Gastrocnemius medialis (tissue), 4 donors: ENCODE results near the gene GALNT9. TPM values are rescaled to one million over a fixed set of nuclear protein-coding genes. Genes with fewer than 3 reads are reported as not detected.
"Not testable (repeated sequence)": the region's sequence is repeated elsewhere in the genome, so short reads cannot be mapped to it uniquely, and the experiment has no call there.

Experiments
- ATAC-seq, 2 donors: fragments of 150-250 bp; one replicate each; pipeline ENCODE4 v1.9.1; 2016
- DNase-seq, 2 donors: peaks; one replicate each; pipeline ENCODE4 v3.0.0-alpha.2; 2019
- H3K27ac ChIP-seq, 4 donors: fragments of 200-600 bp; sonication (generic); 1 replicate in 1 of 4; 2 replicates in 3 of 4; pipeline ENCODE4 v1.5.1; 2016 to 2018; ENCODE audit warnings: mild to moderate bottlenecking in 2 of 4, moderate library complexity in 1 of 4
- H3K27me3 ChIP-seq, 3 donors: fragments of 200-600 bp; sonication (generic) in 2 of 3; 1 replicate in 1 of 3; 2 replicates in 2 of 3; pipeline versions ENCODE4 v1.5.1 to v1.6.0; 2016 to 2019; ENCODE audit warnings: mild to moderate bottlenecking in 1 of 3, moderate library complexity in 1 of 3
- H3K36me3 ChIP-seq, 2 donors: fragments of 200-600 bp; sonication (generic) in 1 of 2; one replicate each; pipeline ENCODE4 v1.5.1; 2017 to 2018
- H3K4me1 ChIP-seq, 2 donors: fragments of 200-600 bp; sonication (generic) in 1 of 2; one replicate each; pipeline ENCODE4 v1.5.1; 2016 to 2017; ENCODE audit warnings: mild to moderate bottlenecking in 2 of 2
- H3K4me3 ChIP-seq, 4 donors: fragments of 200-600 bp; sonication (generic) in 3 of 4; 1 replicate in 1 of 4; 2 replicates in 3 of 4; pipeline ENCODE4 v1.5.1; 2016 to 2019; ENCODE audit warnings: mild to moderate bottlenecking in 2 of 4
- H3K9me3 ChIP-seq, 3 donors: fragments of 200-600 bp; sonication (generic) in 2 of 3; 1 replicate in 1 of 3; 2 replicates in 2 of 3; pipeline ENCODE4 v1.5.1; 2016 to 2019
- CTCF ChIP-seq, 5 experiments: fragments of 450-650 bp in 3 of 5; fragments of 200-600 bp in 2 of 5; sonication (generic) in 2 of 5; IDR thresholded peaks in 4 of 5; conservative IDR thresholded peaks in 1 of 5; 1 replicate in 4 of 5; 2 replicates in 1 of 5; pipeline ENCODE4 v1.5.1; 2016 to 2019; ENCODE audit warnings: antibody characterized with exemption in 5 of 5, mild to moderate bottlenecking in 3 of 5, moderate library complexity in 3 of 5
- POLR2A ChIP-seq, 2 donors: fragments of 450-650 bp; IDR thresholded peaks; one replicate each; pipeline ENCODE4 v1.6.1; 2017; ENCODE audit warnings: antibody characterized with exemption in 2 of 2, mild to moderate bottlenecking in 2 of 2, moderate library complexity in 2 of 2
- in situ Hi-C, 4 donors: fragments of 200-750 bp; cut with MboI; loops; one replicate each; pipeline versions ENCODE4 v1.15.0 to v1.8.0; 2017; ENCODE audit warnings: low sequenced_read_pairs in 4 of 4
- intact Hi-C: fragments of 100-400 bp; cut with DNase I; formaldehyde crosslinking; loops from one replicate; pipeline ENCODE4 v1.15.1; 2023; ENCODE audit warnings: low total_unique reads
- total RNA-seq, 4 donors: library from RNA; depleted of rRNA; stranded (reverse); fragments of >200 nt; gene quantifications; one replicate each; pipeline versions ENCODE4 v1.1.0 to v1.2.3, GENCODE V29; 2016

Gene GALNT9
- total RNA-seq, 4 donors from 2014 or later = not detected

GRCh38 chr12:132300789-132301722, 28.3 kb downstream of the GALNT9 start:
- no peak for ATAC-seq
- Histone ChIP-seq H3K36me3 (no peaks in the 10 kb centered on the region), H3K27ac (no peak overlapping the region), H3K4me1 (no peaks in the 10 kb centered on the region), H3K27me3 (peaks cover 0 to 7% (median 4%) of the 10 kb centered on the region in 3 donors), H3K4me3 (no peak overlapping the region), H3K9me3 (no peaks in the 10 kb centered on the region)
- no peak for TF ChIP-seq CTCF (IDR thresholded peaks at IDR 0.05 in 4 of 5, conservative IDR thresholded peaks at IDR 0.05 in 1 of 5)
- TF ChIP-seq POLR2A (IDR thresholded peaks at IDR 0.05) = no peak
- intact Hi-C loops (no loop called here), in situ Hi-C loops (no loop called here)
- DNase-seq = no peak

- intact Hi-C loops = no loop called here
- H3K27me3 ChIP-seq = peaks cover 18 to 31% (median 20%) of the 10 kb centered on the region in 3 donors
- no peak overlapping the region for H3K27ac ChIP-seq
- in situ Hi-C loops = loop anchor here in 1 of 4 donors (25.0 kb wide), 1 partner anchor 91 kb away; no protein-coding TSS in a partner anchor
- TF ChIP-seq POLR2A (IDR thresholded peaks at IDR 0.05) (no peak), CTCF (IDR thresholded peaks at IDR 0.05 in 4 of 5, conservative IDR thresholded peaks at IDR 0.05 in 1 of 5) (no peak)
- no peak overlapping the region for H3K4me3 ChIP-seq
- ATAC-seq (no peak), DNase-seq (no peak)
- no peaks in the 10 kb centered on the region for H3K9me3 ChIP-seq
- no peaks in the 10 kb centered on the region for H3K4me1 ChIP-seq
- no peaks in the 10 kb centered on the region for H3K36me3 ChIP-seq
Observed at GRCh38 chr12:132296063-132296462, 33.3 kb downstream of the GALNT9 start.

DNA sequence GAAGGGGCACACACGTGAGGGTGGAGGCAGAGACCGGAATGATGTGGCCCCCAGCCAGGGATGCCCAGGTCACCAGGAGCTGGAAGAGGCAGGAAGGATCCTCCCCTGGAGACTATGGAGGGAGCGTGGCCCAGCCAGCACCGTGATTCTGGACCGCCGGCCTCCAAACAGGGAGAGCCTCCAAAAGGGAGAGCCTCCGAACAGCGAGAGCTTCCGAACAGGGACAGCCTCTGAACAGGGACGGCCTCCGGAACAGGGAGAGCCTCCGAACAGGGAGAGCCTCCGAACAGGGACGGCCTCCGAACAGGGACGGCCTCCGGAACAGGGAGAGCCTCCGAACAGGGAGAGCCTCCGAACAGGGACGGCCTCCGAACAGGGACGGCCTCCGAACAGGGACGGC, 33.8 kb downstream of the GALNT9 start:
- H3K9me3 ChIP-seq, H3K36me3 ChIP-seq, ATAC-seq, intact Hi-C loops, H3K4me1 ChIP-seq, DNase-seq, H3K4me3 ChIP-seq, H3K27ac ChIP-seq: not testable (repeated sequence)
- in situ Hi-C loops = loop anchor here in 1 of 4 donors (25.0 kb wide), 1 partner anchor 92 kb away; no protein-coding TSS in a partner anchor
- H3K27me3 ChIP-seq = peaks cover 18 to 31% (median 20%) of the 10 kb centered on the region in 3 donors

DNA sequence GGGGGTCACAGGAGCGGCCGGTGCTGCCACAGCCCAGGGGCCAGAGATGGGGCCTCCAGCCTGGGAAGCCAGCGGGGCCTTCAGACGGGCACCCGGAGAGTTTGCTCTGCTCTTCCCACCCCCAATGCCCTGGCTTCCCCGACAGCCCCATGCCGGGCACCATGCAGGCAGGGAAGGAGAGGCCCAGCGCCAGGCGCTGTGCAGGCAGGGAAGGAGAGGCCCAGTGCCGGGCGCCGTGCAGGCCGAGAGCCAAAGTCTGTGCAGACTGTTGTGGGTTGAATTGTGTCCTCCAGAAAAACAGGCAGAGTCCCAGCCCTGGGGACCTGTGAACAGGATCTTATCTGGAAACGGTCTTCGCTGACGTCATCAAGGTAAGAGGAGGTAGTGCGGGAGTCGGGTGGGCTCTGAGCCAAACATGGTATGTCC, 34.3 kb downstream of the GALNT9 start:
- DNase-seq = no peak
- Histone ChIP-seq H3K27me3 (peaks cover 18 to 31% (median 20%) of the 10 kb centered on the region in 3 donors), H3K27ac (no peak overlapping the region), H3K4me3 (no peak overlapping the region), H3K36me3 (no peaks in the 10 kb centered on the region), H3K9me3 (no peaks in the 10 kb centered on the region), H3K4me1 (no peaks in the 10 kb centered on the region)
- in situ Hi-C loops = loop anchor here in 1 of 4 donors (25.0 kb wide), 1 partner anchor 92 kb away; no protein-coding TSS in a partner anchor
- no peak for ATAC-seq
- no peak for TF ChIP-seq POLR2A (IDR thresholded peaks at IDR 0.05)
- TF ChIP-seq CTCF (IDR thresholded peaks at IDR 0.05 in 4 of 5, conservative IDR thresholded peaks at IDR 0.05 in 1 of 5) = no peak
- intact Hi-C loops = no loop called here
